ENCODE results near the gene SLC6A3. TPM values are rescaled to one million over a fixed set of nuclear protein-coding genes. Genes with fewer than 3 reads are reported as not detected.

The SLC6A3 gene
- total and polyA plus RNA-seq, 2 of the 13 experiments (the other 11 are each of a cell fraction or from before 2014, with no cell fraction given) = 0.01 TPM; not detected in 1

DNA sequence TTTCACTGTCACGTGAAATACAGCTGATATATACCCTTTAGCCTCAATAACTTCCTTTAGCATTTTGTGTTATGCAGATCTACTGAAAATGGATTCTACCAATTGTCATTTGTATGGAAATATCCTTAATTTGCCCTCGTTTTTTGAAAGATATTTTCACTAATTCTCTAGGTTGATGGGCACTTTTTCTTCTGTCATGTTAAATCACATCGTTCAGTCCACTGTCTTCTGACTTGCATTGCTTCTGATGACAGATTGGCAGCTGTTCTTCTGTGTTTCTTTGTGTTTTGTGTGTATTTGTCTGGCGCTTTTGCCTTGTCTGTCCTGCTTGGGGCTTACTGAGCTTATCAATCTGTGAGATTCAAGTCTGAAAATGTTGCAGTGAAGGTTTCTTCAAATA, 90.7 kb downstream of the SLC6A3 start:
- intact Hi-C loops (cut with micrococcal nuclease; ENCODE audit: unreplicated experiment) = no loop called here

More for the DNA sequence above, 90.7 kb downstream of the SLC6A3 start:
- WGBS (ENCODE audit: low lambda C conversion rate) = under 1% methylated on average over 4 of the region's 4 CpGs
- no peak overlapping the region for H3K9ac ChIP-seq (ENCODE audit: insufficient read depth, low read depth, low read length)
- no peaks in the 10 kb centered on the region; the same call in 1 of the 2 replicates for H3K4me1 ChIP-seq (ENCODE audit: insufficient read depth, low read length)
- H4K20me1 ChIP-seq (ENCODE audit: insufficient read depth, low read length) = no peaks in the 10 kb centered on the region
- no peak overlapping the region for H3K4me3 ChIP-seq (replicated peaks in 1 of 3; ENCODE audit: insufficient read depth in 1 of 3, low read depth in 2 of 3, low read length in 3 of 3)
- H2AFZ ChIP-seq (ENCODE audit: low read length) = no peak overlapping the region
- no peaks in the 10 kb centered on the region for H3K9me3 ChIP-seq (ENCODE audit: low read length)
- POLR2A ChIA-PET = no interaction called here
- H3K79me2 ChIP-seq (ENCODE audit: insufficient read depth, low read length) = no peaks in the 10 kb centered on the region
- no peak for DNase-seq (ENCODE audit: low spot score)
- peaks cover 18 to 55% of the 10 kb centered on the region in 2 experiments for H3K27me3 ChIP-seq (ENCODE audit: control insufficient read depth in 1 of 2, insufficient read depth in 2 of 2, low read length in 2 of 2)
- in situ Hi-C loops (cut with HindIII; ENCODE audit: extremely low pct_ligation_motif_present, low pct_unique_long_range_greater_than_20kb) = no loop called here
- H3K4me2 ChIP-seq (ENCODE audit: low read depth, low read length) = no peak overlapping the region
- no TSS peak for BruUV-seq (replicated peaks)
- no peak for TF ChIP-seq ZNF768 (CRISPR knock-in tag; IDR thresholded peaks at IDR 0.05)
- TF ChIP-seq SSRP1 (CRISPR knock-in tag; IDR thresholded peaks at IDR 0.05) = no peak
- TF ChIP-seq NKX3-1 (CRISPR knock-in tag; IDR thresholded peaks at IDR 0.05) = no peak
- TF ChIP-seq, protein P1, sequence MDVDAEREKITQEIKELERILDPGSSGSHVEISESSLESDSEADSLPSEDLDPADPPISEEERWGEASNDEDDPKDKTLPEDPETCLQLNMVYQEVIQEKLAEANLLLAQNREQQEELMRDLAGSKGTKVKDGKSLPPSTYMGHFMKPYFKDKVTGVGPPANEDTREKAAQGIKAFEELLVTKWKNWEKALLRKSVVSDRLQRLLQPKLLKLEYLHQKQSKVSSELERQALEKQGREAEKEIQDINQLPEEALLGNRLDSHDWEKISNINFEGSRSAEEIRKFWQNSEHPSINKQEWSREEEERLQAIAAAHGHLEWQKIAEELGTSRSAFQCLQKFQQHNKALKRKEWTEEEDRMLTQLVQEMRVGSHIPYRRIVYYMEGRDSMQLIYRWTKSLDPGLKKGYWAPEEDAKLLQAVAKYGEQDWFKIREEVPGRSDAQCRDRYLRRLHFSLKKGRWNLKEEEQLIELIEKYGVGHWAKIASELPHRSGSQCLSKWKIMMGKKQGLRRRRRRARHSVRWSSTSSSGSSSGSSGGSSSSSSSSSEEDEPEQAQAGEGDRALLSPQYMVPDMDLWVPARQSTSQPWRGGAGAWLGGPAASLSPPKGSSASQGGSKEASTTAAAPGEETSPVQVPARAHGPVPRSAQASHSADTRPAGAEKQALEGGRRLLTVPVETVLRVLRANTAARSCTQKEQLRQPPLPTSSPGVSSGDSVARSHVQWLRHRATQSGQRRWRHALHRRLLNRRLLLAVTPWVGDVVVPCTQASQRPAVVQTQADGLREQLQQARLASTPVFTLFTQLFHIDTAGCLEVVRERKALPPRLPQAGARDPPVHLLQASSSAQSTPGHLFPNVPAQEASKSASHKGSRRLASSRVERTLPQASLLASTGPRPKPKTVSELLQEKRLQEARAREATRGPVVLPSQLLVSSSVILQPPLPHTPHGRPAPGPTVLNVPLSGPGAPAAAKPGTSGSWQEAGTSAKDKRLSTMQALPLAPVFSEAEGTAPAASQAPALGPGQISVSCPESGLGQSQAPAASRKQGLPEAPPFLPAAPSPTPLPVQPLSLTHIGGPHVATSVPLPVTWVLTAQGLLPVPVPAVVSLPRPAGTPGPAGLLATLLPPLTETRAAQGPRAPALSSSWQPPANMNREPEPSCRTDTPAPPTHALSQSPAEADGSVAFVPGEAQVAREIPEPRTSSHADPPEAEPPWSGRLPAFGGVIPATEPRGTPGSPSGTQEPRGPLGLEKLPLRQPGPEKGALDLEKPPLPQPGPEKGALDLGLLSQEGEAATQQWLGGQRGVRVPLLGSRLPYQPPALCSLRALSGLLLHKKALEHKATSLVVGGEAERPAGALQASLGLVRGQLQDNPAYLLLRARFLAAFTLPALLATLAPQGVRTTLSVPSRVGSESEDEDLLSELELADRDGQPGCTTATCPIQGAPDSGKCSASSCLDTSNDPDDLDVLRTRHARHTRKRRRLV (CRISPR knock-in tag; IDR thresholded peaks at IDR 0.05) = no peak
- no peak for TF ChIP-seq CENPX (CRISPR knock-in tag; IDR thresholded peaks at IDR 0.05)
- no peak for TF ChIP-seq ZNF230 (CRISPR knock-in tag; IDR thresholded peaks at IDR 0.05)
- TF ChIP-seq ONECUT2 (CRISPR knock-in tag; IDR thresholded peaks at IDR 0.05) = no peak
- TF ChIP-seq ZNF720 (CRISPR knock-in tag; IDR thresholded peaks at IDR 0.05) = no peak
- no peak for TF ChIP-seq NR3C1 (CRISPR knock-in tag; IDR thresholded peaks at IDR 0.05)
- TF ChIP-seq, protein P2, sequence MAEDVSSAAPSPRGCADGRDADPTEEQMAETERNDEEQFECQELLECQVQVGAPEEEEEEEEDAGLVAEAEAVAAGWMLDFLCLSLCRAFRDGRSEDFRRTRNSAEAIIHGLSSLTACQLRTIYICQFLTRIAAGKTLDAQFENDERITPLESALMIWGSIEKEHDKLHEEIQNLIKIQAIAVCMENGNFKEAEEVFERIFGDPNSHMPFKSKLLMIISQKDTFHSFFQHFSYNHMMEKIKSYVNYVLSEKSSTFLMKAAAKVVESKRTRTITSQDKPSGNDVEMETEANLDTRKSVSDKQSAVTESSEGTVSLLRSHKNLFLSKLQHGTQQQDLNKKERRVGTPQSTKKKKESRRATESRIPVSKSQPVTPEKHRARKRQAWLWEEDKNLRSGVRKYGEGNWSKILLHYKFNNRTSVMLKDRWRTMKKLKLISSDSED (CRISPR knock-in tag; IDR thresholded peaks at IDR 0.05) = no peak
- no peak for FAIRE-seq
- no peaks in the 10 kb centered on the region for H3K36me3 ChIP-seq (replicated peaks in 1 of 2; ENCODE audit: control insufficient read depth in 1 of 2, insufficient read depth in 2 of 2, low read length in 2 of 2)
- no peak for ATAC-seq
- no peak overlapping the region for H3K27ac ChIP-seq (ENCODE audit: extremely low read length, insufficient read depth, low read length)
- CTCF ChIA-PET (ENCODE audit: low intra/inter-chr PET ratio, low total read pairs) = no interaction called here
